ENCODE data around the gene UBXN10.
A peak's percentile ranks its signal among the peaks of the same experiment; 100 is the strongest.

UBXN10 gene

DNA sequence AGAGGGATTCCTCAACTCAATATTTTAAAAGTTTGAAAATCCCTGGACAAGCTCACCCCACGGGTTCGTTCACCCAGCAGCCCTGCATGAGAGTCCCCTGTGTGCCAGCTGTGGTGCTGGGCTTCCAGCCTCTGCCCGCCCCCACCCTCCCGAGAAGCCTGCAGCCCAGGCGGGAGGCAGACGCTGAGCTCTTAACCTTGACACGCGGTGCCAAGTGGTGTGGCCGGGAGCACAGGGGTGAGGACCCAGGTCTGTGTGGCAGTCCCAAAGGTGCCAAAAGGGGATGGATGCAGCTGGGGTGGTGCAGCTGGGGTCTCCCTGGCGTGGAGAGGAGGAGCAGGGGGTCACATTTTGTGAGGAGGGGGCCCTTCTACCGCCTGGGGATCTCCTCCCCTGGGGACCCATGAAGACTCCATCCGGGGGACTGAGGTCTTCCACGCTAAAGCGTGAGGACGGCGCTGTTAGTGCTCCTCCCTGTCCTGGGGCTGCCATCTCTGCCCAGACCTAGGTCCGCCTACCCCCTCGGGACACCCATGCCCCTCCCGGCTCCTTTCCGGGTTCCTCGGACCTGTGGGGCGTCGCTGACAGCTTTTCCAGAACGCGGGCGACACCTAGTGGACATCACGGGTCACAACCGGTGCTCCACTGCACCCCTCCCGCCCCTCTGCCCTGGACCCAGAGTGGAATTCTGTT is 33.8 kb upstream of the UBXN10 start:
- peak; percentile 93 for DNase-seq (ENCODE audit: low spot score)
- in situ Hi-C loops (cut with MboI; ENCODE audit: low sequenced_read_pairs, unreplicated experiment) = loop anchor here (25.0 kb wide), 1 partner anchor 240 kb away; the partner anchor contains the start of gene PLA2G2E
- TF ChIP-seq, protein P1, sequence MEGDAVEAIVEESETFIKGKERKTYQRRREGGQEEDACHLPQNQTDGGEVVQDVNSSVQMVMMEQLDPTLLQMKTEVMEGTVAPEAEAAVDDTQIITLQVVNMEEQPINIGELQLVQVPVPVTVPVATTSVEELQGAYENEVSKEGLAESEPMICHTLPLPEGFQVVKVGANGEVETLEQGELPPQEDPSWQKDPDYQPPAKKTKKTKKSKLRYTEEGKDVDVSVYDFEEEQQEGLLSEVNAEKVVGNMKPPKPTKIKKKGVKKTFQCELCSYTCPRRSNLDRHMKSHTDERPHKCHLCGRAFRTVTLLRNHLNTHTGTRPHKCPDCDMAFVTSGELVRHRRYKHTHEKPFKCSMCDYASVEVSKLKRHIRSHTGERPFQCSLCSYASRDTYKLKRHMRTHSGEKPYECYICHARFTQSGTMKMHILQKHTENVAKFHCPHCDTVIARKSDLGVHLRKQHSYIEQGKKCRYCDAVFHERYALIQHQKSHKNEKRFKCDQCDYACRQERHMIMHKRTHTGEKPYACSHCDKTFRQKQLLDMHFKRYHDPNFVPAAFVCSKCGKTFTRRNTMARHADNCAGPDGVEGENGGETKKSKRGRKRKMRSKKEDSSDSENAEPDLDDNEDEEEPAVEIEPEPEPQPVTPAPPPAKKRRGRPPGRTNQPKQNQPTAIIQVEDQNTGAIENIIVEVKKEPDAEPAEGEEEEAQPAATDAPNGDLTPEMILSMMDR (IDR thresholded peaks at IDR 0.05; ENCODE audit: borderline replicate concordance, control extremely low read depth, extremely low read depth, insufficient read depth, missing control alignments) = peak; percentile 88

DNA sequence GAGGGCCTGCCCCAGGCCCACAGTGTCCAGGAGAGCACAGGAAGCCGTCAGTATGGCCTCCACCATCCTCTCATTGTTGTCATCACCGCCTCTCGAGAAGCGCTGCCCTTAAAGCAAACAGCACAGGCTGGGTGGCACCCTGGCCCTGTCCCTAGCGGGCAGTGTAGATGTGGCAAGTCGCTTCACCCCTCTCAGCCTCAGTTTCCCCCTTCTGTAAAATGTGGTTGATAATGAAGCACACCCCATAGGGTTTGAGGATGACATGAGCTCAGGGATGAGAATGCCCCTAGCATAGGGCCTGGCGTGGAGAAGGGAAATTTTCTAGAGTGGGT is 33.3 kb upstream of the UBXN10 start:
- DNase-seq (ENCODE audit: low spot score) = no peak
- in situ Hi-C loops (cut with MboI; ENCODE audit: low sequenced_read_pairs, unreplicated experiment) = loop anchor here (25.0 kb wide), 1 partner anchor 240 kb away; the partner anchor contains the start of gene PLA2G2E
- TF ChIP-seq, protein P1 (IDR thresholded peaks at IDR 0.05; ENCODE audit: borderline replicate concordance, control extremely low read depth, extremely low read depth, insufficient read depth, missing control alignments) = no peak

DNA sequence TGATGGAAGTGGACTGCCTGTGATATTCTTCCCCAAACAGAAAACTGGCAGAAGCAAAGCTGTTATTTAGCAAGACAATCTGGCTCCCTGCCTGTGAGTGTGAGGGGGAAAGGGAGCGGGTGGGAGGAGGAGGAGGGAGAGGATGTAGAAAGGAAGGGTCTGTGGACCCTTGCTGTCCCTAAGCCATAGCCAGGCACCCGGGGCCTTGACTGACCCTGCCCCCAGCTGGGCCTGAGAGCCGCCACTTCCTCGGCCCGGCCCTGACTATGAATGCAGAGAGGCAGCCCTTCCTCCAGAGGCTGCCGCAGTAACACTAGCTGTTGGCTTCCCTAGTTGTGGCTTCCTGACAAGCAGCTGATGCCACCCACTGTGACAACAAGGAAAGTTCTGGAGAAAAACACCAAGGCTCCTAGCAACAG is 32.9 kb upstream of the UBXN10 start:
- in situ Hi-C loops (cut with MboI; ENCODE audit: low sequenced_read_pairs, unreplicated experiment) = loop anchor here (25.0 kb wide), 1 partner anchor 241 kb away; the partner anchor contains the start of gene PLA2G2E
- DNase-seq (ENCODE audit: low spot score) = peak; percentile 19
- TF ChIP-seq, protein P1 (IDR thresholded peaks at IDR 0.05; ENCODE audit: borderline replicate concordance, control extremely low read depth, extremely low read depth, insufficient read depth, missing control alignments) = no peak

DNA sequence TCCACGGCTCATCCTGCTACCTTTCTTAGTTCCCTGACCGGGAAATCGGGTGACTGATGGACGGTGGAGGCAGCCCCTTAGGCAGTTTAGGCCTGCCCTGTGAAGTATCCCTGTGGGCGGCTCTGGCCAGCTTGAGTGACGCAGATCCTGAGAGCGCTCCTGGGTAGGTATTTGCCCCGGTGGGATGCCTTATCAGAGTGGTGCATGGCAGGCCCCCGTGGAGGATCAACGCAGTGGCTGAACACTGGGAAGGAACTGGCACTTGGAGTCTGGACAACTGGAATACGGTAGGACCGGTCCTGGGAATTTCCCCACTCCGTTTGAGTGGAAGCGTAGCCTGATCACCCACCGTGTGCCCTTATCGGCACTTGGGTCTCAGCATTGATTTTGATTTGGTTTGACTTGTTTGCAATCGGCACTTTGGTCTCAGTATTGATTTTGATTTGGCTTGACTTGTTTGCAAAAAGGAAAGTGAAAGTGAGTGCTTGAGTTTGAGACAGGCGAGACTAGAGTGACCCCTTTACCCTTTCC is 31.5 kb upstream of the UBXN10 start:
- in situ Hi-C loops (cut with MboI; ENCODE audit: low sequenced_read_pairs, unreplicated experiment) = loop anchor here (25.0 kb wide), 1 partner anchor 242 kb away; the partner anchor contains the start of gene PLA2G2E

DNA sequence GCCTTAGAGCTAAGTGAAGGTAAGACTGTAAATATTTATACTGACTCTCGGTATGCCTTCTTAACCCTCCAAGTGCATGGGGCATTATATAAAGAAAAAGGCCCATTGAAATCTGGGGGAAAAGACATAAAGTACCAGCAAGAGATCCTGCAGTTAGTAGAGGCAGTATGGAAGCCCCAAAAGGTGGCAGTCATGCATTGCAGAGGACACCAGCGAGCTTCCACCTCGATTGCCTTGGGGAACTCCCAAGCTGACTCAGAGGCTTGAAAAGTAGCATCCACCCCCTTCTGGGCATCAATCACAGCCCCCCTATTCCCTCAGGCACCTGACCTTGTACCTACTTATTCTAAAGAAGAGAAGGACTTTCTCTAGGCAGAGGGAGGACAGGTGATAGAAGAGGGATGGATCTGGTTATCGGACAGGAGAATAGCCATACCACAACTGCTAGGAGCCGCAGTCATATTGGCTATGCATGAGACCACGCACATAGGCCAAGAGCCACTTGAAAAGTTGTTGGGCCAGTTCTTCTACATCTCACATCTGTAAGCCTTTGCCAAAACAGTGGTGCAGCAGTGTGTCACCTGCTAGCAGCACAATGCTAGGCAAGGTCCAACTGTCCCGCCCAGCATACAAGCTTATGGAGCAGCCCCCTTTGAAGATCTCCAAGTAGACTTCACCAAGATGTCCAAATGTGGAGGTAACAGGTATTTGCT is 27.4 kb upstream of the UBXN10 start:
- TF ChIP-seq, protein P1 (IDR thresholded peaks at IDR 0.05; ENCODE audit: borderline replicate concordance, control extremely low read depth, extremely low read depth, insufficient read depth, missing control alignments) = no peak
- DNase-seq (ENCODE audit: low spot score) = no peak
- in situ Hi-C loops (cut with MboI; ENCODE audit: low sequenced_read_pairs, unreplicated experiment) = loop anchor here (25.0 kb wide), 1 partner anchor 246 kb away; the partner anchor contains the start of gene PLA2G2E

More for the DNA sequence above, 31.5 kb upstream of the UBXN10 start:
- DNase-seq (ENCODE audit: low spot score) = no peak
- TF ChIP-seq, protein P1 (IDR thresholded peaks at IDR 0.05; ENCODE audit: borderline replicate concordance, control extremely low read depth, extremely low read depth, insufficient read depth, missing control alignments) = no peak

DNA sequence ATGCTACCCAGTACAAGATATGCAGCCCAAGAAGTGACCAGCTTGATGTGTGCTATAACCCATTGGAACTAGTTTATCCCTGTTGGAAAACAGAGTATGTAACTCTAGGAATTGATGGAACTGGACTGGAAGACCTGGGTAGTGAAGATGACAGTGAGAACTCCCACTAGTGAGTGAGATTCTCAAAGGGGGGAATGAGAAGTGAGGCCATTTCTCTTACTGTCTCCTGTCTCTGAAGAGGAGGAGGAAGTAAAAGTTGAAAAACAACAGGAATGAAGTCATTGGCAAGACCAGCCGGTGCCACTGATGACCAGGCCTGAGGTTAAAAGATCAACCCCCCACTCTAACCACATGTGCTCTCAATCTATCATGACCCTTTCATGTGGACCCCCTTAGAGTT is 25.9 kb upstream of the UBXN10 start:
- TF ChIP-seq, protein P1 (IDR thresholded peaks at IDR 0.05; ENCODE audit: borderline replicate concordance, control extremely low read depth, extremely low read depth, insufficient read depth, missing control alignments) = no peak
- no peak for DNase-seq (ENCODE audit: low spot score)
- in situ Hi-C loops (cut with MboI; ENCODE audit: low sequenced_read_pairs, unreplicated experiment) = loop anchor here (25.0 kb wide), 1 partner anchor 248 kb away; the partner anchor contains the start of gene PLA2G2E

Data from GM13976 (cell line).